A549 (cell line): Measurements from ENCODE around the gene FGFR2.

Experiments
- CEBPB ChIP-seq, 2 experiments: fragments of >200 bp in 1 of 2; sonication (Bioruptor Twin) in 1 of 2; formaldehyde crosslinking in 1 of 2; IDR thresholded peaks; 2 replicates each; pipeline ENCODE4 v1.6.1; 2012 to 2016
- CHD2 ChIP-seq: fragments of 150-350 bp; IDR thresholded peaks from 2 replicates; pipeline ENCODE4 v1.6.1; 2014; ENCODE audit warnings: low read length; ENCODE audit not compliant: partially characterized antibody
- CTCF ChIP-seq: fragments of >200 bp; sonication (Bioruptor Twin); formaldehyde crosslinking; IDR thresholded peaks from 3 replicates; pipeline ENCODE4 v1.5.1; 2016
- EP300 ChIP-seq, 2 experiments: fragments of >200 bp; sonication (Bioruptor Twin); formaldehyde crosslinking; IDR thresholded peaks; 2 replicates in 1 of 2; 3 replicates in 1 of 2; pipeline ENCODE4 v1.6.1; 2016 to 2017
- GATA3 ChIP-seq: IDR thresholded peaks from 2 replicates; pipeline ENCODE4 v1.6.1; 2012; ENCODE audit warnings: borderline replicate concordance
- JUNB ChIP-seq: fragments of >200 bp; sonication (Bioruptor Twin); formaldehyde crosslinking; IDR thresholded peaks from 2 replicates; pipeline ENCODE4 v1.6.1; 2016
- SMC3 ChIP-seq: fragments of >200 bp; sonication (Bioruptor Twin); formaldehyde crosslinking; IDR thresholded peaks from 3 replicates; pipeline ENCODE4 v1.6.1; 2018; ENCODE audit warnings: inconsistent platforms
- SREBF2 ChIP-seq: fragments of 450-650 bp; IDR thresholded peaks from 2 replicates; pipeline ENCODE4 v1.6.1; 2014; ENCODE audit warnings: mild to moderate bottlenecking, moderate library complexity
- TFCP2L1 ChIP-seq: fragments of 250-450 bp; sonication (Bioruptor Pico); IDR thresholded peaks from 2 replicates; pipeline ENCODE4 v1.5.0; 2021; ENCODE audit warnings: mild to moderate bottlenecking
- TF ChIP-seq, protein P1 (sequence below): IDR thresholded peaks from 2 replicates; pipeline ENCODE4 v1.6.1; 2012

- TF ChIP-seq CTCF (no peak), CHD2 (no peak), JUNB (no peak), SREBF2 (no peak), GATA3 (no peak), SMC3 (no peak), CEBPB (IDR thresholded peaks at IDR 0.05) (no peak), TFCP2L1 (CRISPR knock-in tag) (no peak), EP300 (IDR thresholded peaks at IDR 0.05) (no peak)
- TF ChIP-seq, protein P1, sequence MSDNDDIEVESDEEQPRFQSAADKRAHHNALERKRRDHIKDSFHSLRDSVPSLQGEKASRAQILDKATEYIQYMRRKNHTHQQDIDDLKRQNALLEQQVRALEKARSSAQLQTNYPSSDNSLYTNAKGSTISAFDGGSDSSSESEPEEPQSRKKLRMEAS, result no peak
Observed at GRCh38 chr10:121600611-121601010, 2.4 kb upstream of the FGFR2 start.
